ENCODE data around the gene TMEM114.
A peak's percentile ranks its signal among the peaks of the same experiment; 100 is the strongest.

DNA sequence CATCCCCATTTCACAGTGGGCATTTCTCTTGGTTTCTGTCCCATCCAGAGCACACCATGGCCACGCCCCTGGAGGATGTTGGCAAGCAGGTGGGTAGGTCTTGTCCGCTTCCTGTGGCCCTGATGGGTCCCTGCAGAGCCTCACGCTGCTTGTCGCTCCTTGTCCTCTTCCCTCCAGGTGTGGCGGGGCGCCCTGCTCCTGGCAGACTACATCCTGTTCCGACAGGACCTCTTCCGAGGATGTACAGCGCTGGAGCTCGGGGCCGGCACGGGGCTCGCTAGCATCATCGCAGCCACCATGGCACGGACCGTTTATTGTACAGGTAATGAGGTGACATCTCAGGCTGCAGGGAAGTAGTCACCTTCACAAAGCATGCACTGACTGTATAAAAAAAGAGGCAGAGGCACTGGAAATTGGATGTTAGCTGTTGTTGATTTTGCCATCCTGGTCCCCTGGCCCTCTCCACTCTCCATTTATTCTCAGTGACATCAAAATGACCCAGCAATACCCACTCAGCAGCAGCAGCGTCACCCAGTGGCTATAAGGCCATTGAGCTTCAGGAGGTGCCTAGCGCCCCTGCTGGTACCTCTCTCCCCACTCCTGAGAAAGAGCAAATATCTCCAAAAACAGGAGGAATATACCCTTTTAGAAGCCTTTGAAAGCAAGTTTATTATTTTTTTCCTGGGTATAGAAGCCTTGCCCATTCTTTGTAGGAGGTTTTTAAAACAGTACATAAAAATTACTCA lies 44.9 kb upstream of the TMEM114 start:
- TF ChIP-seq CTCF (IDR thresholded peaks at IDR 0.05) (peak in 2 of 6 experiments; percentile 25 to 34), POLR2A (IDR thresholded peaks at IDR 0.05) (no peak)
